DMS53 treated with DMSO at 0.1 percent for 48 hours (cell line): ENCODE results near the gene ZNF438.

Experiments
- DNase-seq: peaks from one replicate; lab custom pipeline; 2025; ENCODE audit not compliant: unreplicated experiment; lab: John Stamatoyannopoulos, UW

ZNF438 gene

GRCh38 chr10:31017534-31018355 is 13.9 kb downstream of the ZNF438 start:
- no peak for DNase-seq

GRCh38 chr10:31014161-31014875 is 17.3 kb downstream of the ZNF438 start:
- no peak for DNase-seq

- DNase-seq, result no peak
Measured at GRCh38 chr10:31013331-31013730, 18.3 kb downstream of the ZNF438 start.

GRCh38 chr10:31011665-31012022 is 20.0 kb downstream of the ZNF438 start:
- no peak for DNase-seq

GRCh38 chr10:31011017-31011664 is 20.5 kb downstream of the ZNF438 start:
- DNase-seq, result no peak

GRCh38 chr10:31010062-31010461 is 21.6 kb downstream of the ZNF438 start:
- DNase-seq, result no peak

- DNase-seq, result no peak
Measured at GRCh38 chr10:31005895-31006294, 25.8 kb downstream of the ZNF438 start.

GRCh38 chr10:31004611-31005193 is 27.0 kb downstream of the ZNF438 start:
- DNase-seq, result no peak

GRCh38 chr10:31001740-31002139 is 29.9 kb downstream of the ZNF438 start:
- no peak for DNase-seq

- DNase-seq, result no peak
Measured at GRCh38 chr10:31000867-31001266, 30.8 kb downstream of the ZNF438 start.

- no peak for DNase-seq
Measured at GRCh38 chr10:31000071-31000782, 31.4 kb downstream of the ZNF438 start.

GRCh38 chr10:30999070-30999712 is 32.5 kb downstream of the ZNF438 start:
- no peak for DNase-seq

- DNase-seq, result no peak
Measured at GRCh38 chr10:30997536-30998235, 34.0 kb downstream of the ZNF438 start.

- no peak for DNase-seq
Measured at GRCh38 chr10:30996481-30997005, 35.1 kb downstream of the ZNF438 start.

- DNase-seq, result no peak
Measured at GRCh38 chr10:30995081-30995770, 36.4 kb downstream of the ZNF438 start.

- DNase-seq, result no peak
Measured at GRCh38 chr10:30993155-30993554, 38.5 kb downstream of the ZNF438 start.

- DNase-seq, result no peak
Measured at GRCh38 chr10:30992681-30993080, 39.0 kb downstream of the ZNF438 start.

GRCh38 chr10:30991647-30992011 is 40.0 kb downstream of the ZNF438 start:
- no peak for DNase-seq
